Measurements from ENCODE around the gene RPS15.

Gene RPS15

GRCh38 chr19:1420590-1420989, 17.6 kb upstream of the RPS15 start:
- no peak for DNase-seq (ENCODE audit: low spot score)
- no peak for TF ChIP-seq CTCF (IDR thresholded peaks at IDR 0.05; ENCODE audit: borderline replicate concordance, control extremely low read depth, extremely low read depth, insufficient read depth, missing control alignments)
- in situ Hi-C loops (cut with MboI; ENCODE audit: low sequenced_read_pairs, unreplicated experiment), result no loop called here

- TF ChIP-seq CTCF (IDR thresholded peaks at IDR 0.05; ENCODE audit: borderline replicate concordance, control extremely low read depth, extremely low read depth, insufficient read depth, missing control alignments), result no peak
- in situ Hi-C loops (cut with MboI; ENCODE audit: low sequenced_read_pairs, unreplicated experiment), result no loop called here
- no peak for DNase-seq (ENCODE audit: low spot score)
Measured at GRCh38 chr19:1421218-1421957, 16.8 kb upstream of the RPS15 start.

- no peak for DNase-seq (ENCODE audit: low spot score)
- TF ChIP-seq CTCF (IDR thresholded peaks at IDR 0.05; ENCODE audit: borderline replicate concordance, control extremely low read depth, extremely low read depth, insufficient read depth, missing control alignments), result no peak
- in situ Hi-C loops (cut with MboI; ENCODE audit: low sequenced_read_pairs, unreplicated experiment), result no loop called here
Measured at GRCh38 chr19:1421958-1422305, 16.3 kb upstream of the RPS15 start.

- no peak for DNase-seq (ENCODE audit: low spot score)
- no peak for TF ChIP-seq CTCF (IDR thresholded peaks at IDR 0.05; ENCODE audit: borderline replicate concordance, control extremely low read depth, extremely low read depth, insufficient read depth, missing control alignments)
- in situ Hi-C loops (cut with MboI; ENCODE audit: low sequenced_read_pairs, unreplicated experiment), result no loop called here
Measured at GRCh38 chr19:1422360-1422759, 15.8 kb upstream of the RPS15 start.

GRCh38 chr19:1422943-1423342, 15.3 kb upstream of the RPS15 start:
- no peak for DNase-seq (ENCODE audit: low spot score)
- in situ Hi-C loops (cut with MboI; ENCODE audit: low sequenced_read_pairs, unreplicated experiment), result no loop called here
- TF ChIP-seq CTCF (IDR thresholded peaks at IDR 0.05; ENCODE audit: borderline replicate concordance, control extremely low read depth, extremely low read depth, insufficient read depth, missing control alignments), result no peak

- TF ChIP-seq CTCF (IDR thresholded peaks at IDR 0.05; ENCODE audit: borderline replicate concordance, control extremely low read depth, extremely low read depth, insufficient read depth, missing control alignments), result no peak
- no peak for DNase-seq (ENCODE audit: low spot score)
- in situ Hi-C loops (cut with MboI; ENCODE audit: low sequenced_read_pairs, unreplicated experiment), result no loop called here
Measured at GRCh38 chr19:1423436-1424191, 14.6 kb upstream of the RPS15 start.

Data from GM13976 (cell line).